ENCODE measurements around the gene CCBE1. TPM values are rescaled to one million over a fixed set of nuclear protein-coding genes. Genes with fewer than 3 reads are reported as not detected.

CCBE1 gene
- total RNA-seq, 1 donor from 2014 or later = 1.8 TPM

GRCh38 chr18:59498506-59499086, 198.6 kb downstream of the CCBE1 start:
- DNase-seq (ENCODE audit: low read depth) = no peak
- TF ChIP-seq, protein P1, sequence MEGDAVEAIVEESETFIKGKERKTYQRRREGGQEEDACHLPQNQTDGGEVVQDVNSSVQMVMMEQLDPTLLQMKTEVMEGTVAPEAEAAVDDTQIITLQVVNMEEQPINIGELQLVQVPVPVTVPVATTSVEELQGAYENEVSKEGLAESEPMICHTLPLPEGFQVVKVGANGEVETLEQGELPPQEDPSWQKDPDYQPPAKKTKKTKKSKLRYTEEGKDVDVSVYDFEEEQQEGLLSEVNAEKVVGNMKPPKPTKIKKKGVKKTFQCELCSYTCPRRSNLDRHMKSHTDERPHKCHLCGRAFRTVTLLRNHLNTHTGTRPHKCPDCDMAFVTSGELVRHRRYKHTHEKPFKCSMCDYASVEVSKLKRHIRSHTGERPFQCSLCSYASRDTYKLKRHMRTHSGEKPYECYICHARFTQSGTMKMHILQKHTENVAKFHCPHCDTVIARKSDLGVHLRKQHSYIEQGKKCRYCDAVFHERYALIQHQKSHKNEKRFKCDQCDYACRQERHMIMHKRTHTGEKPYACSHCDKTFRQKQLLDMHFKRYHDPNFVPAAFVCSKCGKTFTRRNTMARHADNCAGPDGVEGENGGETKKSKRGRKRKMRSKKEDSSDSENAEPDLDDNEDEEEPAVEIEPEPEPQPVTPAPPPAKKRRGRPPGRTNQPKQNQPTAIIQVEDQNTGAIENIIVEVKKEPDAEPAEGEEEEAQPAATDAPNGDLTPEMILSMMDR (conservative IDR thresholded peaks at IDR 0.05; ENCODE audit: low read depth, low read length) = no peak

DNA sequence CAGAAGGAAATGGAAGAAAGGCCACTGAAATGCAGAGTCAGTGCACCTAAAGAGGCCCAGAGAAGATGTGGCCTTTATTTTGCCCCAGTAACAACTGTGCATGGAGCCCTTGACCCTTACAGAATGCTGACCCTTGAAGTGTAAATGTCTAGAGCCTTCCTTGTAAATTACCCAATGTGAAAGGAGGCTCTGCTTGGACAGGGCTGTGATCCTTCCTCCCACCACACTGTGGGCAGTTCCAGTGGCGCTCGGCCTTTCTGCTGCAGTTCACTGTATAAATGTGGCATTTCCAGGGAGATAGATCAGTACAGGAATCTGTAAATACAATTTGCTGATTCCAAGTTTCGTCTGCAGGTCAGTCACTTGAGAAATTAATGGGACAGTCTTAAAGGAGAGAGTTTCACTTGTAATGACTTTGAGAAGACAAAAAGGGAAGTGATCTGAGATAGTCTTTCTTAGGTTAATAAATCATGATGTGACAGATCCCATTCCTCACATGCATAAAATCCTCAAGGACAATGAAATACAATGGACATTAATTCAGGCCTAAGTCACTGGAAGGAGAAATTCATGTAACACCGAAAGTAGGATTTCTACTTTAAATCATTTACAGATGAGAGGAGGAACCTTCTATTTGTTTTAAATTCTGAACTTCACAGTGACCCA, 204.3 kb downstream of the CCBE1 start:
- TF ChIP-seq, protein P1 (conservative IDR thresholded peaks at IDR 0.05; ENCODE audit: low read depth, low read length) = no peak
- no peak overlapping the region for H3K4me3 ChIP-seq (ENCODE audit: low read depth, low read length)
- DNase-seq (ENCODE audit: low read depth) = no peak

More at GRCh38 chr18:59498506-59499086, 198.6 kb downstream of the CCBE1 start:
- no peak overlapping the region for H3K4me3 ChIP-seq (ENCODE audit: low read depth, low read length)

DNA sequence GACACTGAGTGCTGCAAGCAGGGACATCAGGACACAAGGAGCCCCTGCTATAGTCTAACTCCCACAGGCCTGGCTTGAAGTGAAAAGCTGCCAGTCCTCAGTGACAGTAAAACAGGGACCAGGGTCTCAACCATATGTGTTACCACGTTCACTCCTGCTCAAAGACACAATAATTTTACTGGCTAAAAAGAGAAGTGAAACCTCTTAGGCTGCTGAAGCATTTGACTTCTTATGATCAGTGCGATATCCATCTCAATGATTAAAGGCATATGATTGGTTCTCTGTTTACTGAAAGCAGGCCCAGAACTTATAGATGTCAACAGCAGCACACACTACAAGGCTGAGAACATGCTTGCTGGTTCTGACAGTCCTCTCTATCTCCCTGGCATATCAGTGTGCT, 208.3 kb downstream of the CCBE1 start:
- no peak overlapping the region for H3K4me3 ChIP-seq (ENCODE audit: low read depth, low read length)
- TF ChIP-seq, protein P1 (conservative IDR thresholded peaks at IDR 0.05; ENCODE audit: low read depth, low read length) = no peak
- DNase-seq (ENCODE audit: low read depth) = no peak

DNA sequence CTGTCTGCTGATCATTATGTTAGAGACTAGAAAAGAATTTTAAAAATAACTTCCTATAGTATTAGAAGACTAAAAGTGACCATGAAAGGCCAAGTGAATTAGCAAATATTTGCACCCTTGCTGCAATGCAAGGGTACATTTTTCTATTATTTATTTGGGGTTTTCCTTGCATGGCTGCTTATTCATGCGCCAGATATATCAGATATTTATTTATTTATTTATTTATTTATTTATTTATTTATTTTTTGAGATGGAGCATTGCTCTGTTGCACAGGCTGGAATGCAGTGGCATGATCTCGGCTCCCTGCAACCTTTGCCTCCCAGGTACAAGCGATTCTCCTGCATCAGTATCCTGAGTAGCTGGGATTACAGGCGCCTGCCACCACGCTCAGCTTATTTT, 211.8 kb downstream of the CCBE1 start:
- no peak overlapping the region for H3K4me3 ChIP-seq (ENCODE audit: low read depth, low read length)
- TF ChIP-seq, protein P1 (conservative IDR thresholded peaks at IDR 0.05; ENCODE audit: low read depth, low read length) = no peak
- no peak for DNase-seq (ENCODE audit: low read depth)

DNA sequence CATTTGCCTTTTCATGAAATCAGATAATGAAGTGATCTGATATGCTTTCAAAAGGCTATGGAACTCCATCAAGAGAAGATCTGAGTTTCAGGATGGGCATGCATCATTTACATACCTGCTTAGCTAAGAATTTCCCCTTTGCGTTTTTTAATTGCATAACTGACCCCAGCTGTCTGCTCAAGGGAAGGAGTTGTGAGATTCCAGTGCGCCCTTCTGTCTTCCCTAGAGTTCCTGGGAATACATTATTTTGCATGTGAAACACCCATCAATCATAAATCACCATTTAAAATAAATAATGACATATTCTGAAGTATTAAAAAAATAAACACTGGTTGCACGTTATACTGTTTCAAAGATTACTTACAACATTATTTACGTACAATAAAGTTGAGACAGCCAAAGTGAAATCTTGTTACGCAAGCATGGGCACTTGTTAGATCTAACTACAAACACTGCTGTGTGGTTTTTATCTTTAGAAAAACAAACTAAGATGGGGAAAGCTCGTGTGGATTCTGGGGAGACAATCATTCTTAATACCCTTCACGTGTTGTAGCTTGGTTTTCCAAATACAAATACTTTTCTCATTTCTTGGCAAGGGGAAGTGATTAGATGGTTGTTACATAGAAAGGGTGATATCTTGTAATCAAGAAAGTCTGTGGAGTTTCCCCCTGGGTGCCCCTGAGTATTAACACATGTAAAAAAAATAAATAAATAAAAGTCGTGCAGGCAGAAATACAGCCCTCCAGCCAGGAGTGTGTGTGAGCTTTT, 212.5 kb downstream of the CCBE1 start:
- TF ChIP-seq, protein P1 (conservative IDR thresholded peaks at IDR 0.05; ENCODE audit: low read depth, low read length) = no peak
- no peak for DNase-seq (ENCODE audit: low read depth)
- H3K4me3 ChIP-seq (ENCODE audit: low read depth, low read length) = no peak overlapping the region

DNA sequence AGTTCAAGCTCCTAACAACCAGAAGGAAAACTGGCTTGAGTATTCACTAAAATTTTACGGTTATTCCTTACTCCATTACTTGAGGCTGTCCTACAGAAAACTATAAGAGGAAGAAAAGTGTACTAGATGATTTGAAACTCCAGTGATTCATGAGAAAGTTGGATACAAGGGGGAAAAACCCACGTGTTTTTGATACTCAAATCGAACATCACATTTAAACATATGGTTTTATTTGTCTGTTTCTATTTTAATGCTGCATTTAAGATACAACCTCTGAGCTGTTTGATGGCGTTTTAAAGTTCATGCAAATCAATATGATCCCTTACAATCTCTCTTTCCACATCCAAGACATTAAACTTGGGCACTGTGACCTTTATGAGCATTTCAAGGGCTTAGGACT, 213.1 kb downstream of the CCBE1 start:
- TF ChIP-seq, protein P1 (conservative IDR thresholded peaks at IDR 0.05; ENCODE audit: low read depth, low read length) = no peak
- H3K4me3 ChIP-seq (ENCODE audit: low read depth, low read length) = no peak overlapping the region
- no peak for DNase-seq (ENCODE audit: low read depth)

All from epithelial cell of proximal tubule (primary cell).